K562 (cell line): ENCODE results near the gene NFYC. TPM values are rescaled to one million over a fixed set of nuclear protein-coding genes. Genes with fewer than 3 reads are reported as not detected.

Experiments used
- ATAC-seq: fragments of 200-7000 bp; cut with Tn5 transposase; 3 replicates; pipeline ENCODE4 v1.9.1; 2020; ENCODE audit warnings: moderate library complexity
- BruUV-seq: library from RNA; stranded (reverse); fragments of 400-500 nt; replicated peaks from 2 replicates; lab custom pipeline; 2021; lab: Mats Ljungman, UMichigan
- CTCF ChIA-PET: fragments of 300-600 bp; formaldehyde crosslinking; extraction: SDS; loops from one replicate; lab custom pipeline; 2021; ENCODE audit warnings: low intra/inter-chr PET ratio; lab: Yijun Ruan, JAX
- POLR2A ChIA-PET: fragments of 300-600, 350-650 bp; sonication (Branson Sonifier 250); formaldehyde crosslinking; extraction: SDS; loops from one replicate; lab custom pipeline; 2021; ENCODE audit warnings: antibody characterized with exemption, inconsistent platforms; lab: Yijun Ruan, JAX
- DNase-seq, 4 experiments: peaks; one replicate each; pipeline versions ENCODE4 v3.0.0 to v3.0.0-alpha.2; 2011 to 2018; ENCODE audit warnings: low spot score in 3 of 4, mixed read lengths in 3 of 4; ENCODE audit errors: extremely low read depth in 1 of 4
- FAIRE-seq: peaks from 2 replicates; lab custom pipeline; 2011; peaks lifted over from hg19 to GRCh38; lab: Jason Lieb, UNC
- H2AFZ ChIP-seq: 2 replicates; pipeline ENCODE4 v1.6.0; 2011; ENCODE audit warnings: low read depth, low read length, control low read depth, inconsistent platforms
- H3K27ac ChIP-seq: fragments of 200-600 bp; 3 replicates; pipeline ENCODE4 v1.8.0; 2011; ENCODE audit warnings: low read depth, mild to moderate bottlenecking, control low read depth, inconsistent platforms, low read length, moderate library complexity, mixed read lengths; ENCODE audit errors: extremely low read depth
- H3K27me3 ChIP-seq, 2 experiments: fragments of 300-600 bp in 1 of 2; 2 replicates in 1 of 2; 3 replicates in 1 of 2; pipeline versions ENCODE4 v1.6.0 to v1.8.0; 2011; ENCODE audit warnings: inconsistent platforms in 2 of 2, low read length in 2 of 2, mild to moderate bottlenecking in 1 of 2, mixed read lengths in 1 of 2, moderate library complexity in 1 of 2; ENCODE audit not compliant: control insufficient read depth in 2 of 2, insufficient read depth in 2 of 2
- H3K36me3 ChIP-seq: fragments of 300-600 bp; 3 replicates; pipeline ENCODE4 v1.8.0; 2011; ENCODE audit warnings: mild to moderate bottlenecking, low read length, inconsistent platforms; ENCODE audit not compliant: control insufficient read depth, insufficient read depth
- H3K4me1 ChIP-seq, 2 experiments: fragments of 200-600 bp in 1 of 2; replicated peaks in 1 of 2; 2 replicates in 1 of 2; 3 replicates in 1 of 2; pipeline versions ENCODE4 v1.5.1 to v1.8.0; 2011; ENCODE audit warnings: inconsistent platforms in 2 of 2, low read length in 2 of 2, mild to moderate bottlenecking in 1 of 2, mixed read lengths in 1 of 2, moderate library complexity in 1 of 2; ENCODE audit not compliant: control insufficient read depth in 2 of 2, insufficient read depth in 2 of 2
- H3K4me2 ChIP-seq: 2 replicates; pipeline ENCODE4 v1.6.1; 2011; ENCODE audit warnings: low read length, control low read depth, inconsistent platforms, mixed read lengths; ENCODE audit not compliant: insufficient read depth
- H3K4me3 ChIP-seq: fragments of 200-600 bp; sonication (generic), shearing (Covaris generic); 2 replicates; pipeline ENCODE4 v1.5.1; 2016; ENCODE audit warnings: control low read depth, inconsistent platforms
- H3K79me2 ChIP-seq: fragments of 200-600 bp; 3 replicates; pipeline ENCODE4 v1.8.0; 2011; ENCODE audit warnings: low read length, inconsistent platforms; ENCODE audit not compliant: control insufficient read depth, insufficient read depth
- H3K9ac ChIP-seq, 2 experiments: 2 replicates each; pipeline versions ENCODE4 v1.6.0 to v1.6.1; 2011; ENCODE audit warnings: low read depth in 2 of 2, low read length in 2 of 2, control low read depth in 1 of 2, inconsistent platforms in 1 of 2, mild to moderate bottlenecking in 1 of 2, mixed read lengths in 1 of 2; ENCODE audit not compliant: insufficient read depth in 1 of 2
- H3K9me1 ChIP-seq: one replicate; pipeline ENCODE4 v1.6.0; 2011; ENCODE audit warnings: inconsistent platforms, mild to moderate bottlenecking, low read length, moderate library complexity; ENCODE audit not compliant: control insufficient read depth, insufficient read depth
- H3K9me3 ChIP-seq: replicated peaks from 2 replicates; pipeline ENCODE4 v1.5.1; 2011; ENCODE audit warnings: low read depth, low read length, inconsistent platforms; ENCODE audit not compliant: control insufficient read depth, insufficient read depth
- H4K20me1 ChIP-seq: replicated peaks from 2 replicates; pipeline ENCODE4 v1.6.1; 2011; ENCODE audit warnings: low read length, inconsistent platforms, mixed read lengths; ENCODE audit not compliant: control insufficient read depth, insufficient read depth
- CREM ChIP-seq: IDR thresholded peaks from 2 replicates; pipeline ENCODE4 v1.6.1; 2014; ENCODE audit warnings: antibody characterized with exemption, low read depth
- E2F8 ChIP-seq: fragments of 450-650 bp; IDR thresholded peaks from 2 replicates; pipeline ENCODE4 v1.7.1; 2018; ENCODE audit warnings: mild to moderate bottlenecking, low read depth; ENCODE audit not compliant: partially characterized antibody
- NFXL1 ChIP-seq: fragments of 450-650 bp; formaldehyde crosslinking; IDR thresholded peaks from 2 replicates; pipeline ENCODE4 v1.4.0; 2021; ENCODE audit warnings: mild to moderate bottlenecking
- SNIP1 ChIP-seq: fragments of 450-650 bp; IDR thresholded peaks from 2 replicates; pipeline ENCODE4 v1.7.1; 2017; ENCODE audit warnings: low read depth, mild to moderate bottlenecking
- STAT5B ChIP-seq: fragments of 250-450 bp; sonication (Bioruptor Pico); IDR thresholded peaks from 2 replicates; pipeline ENCODE4 v1.8.0; 2021; ENCODE audit warnings: mild to moderate bottlenecking, inconsistent platforms
- WGBS: fragments of 100-300 bp; shearing (Covaris generic); methylation state at CpG from one replicate; pipeline ENCODE4 v1.1.6; 2016; ENCODE audit warnings: low coverage, mixed read lengths; ENCODE audit not compliant: insufficient coverage; ENCODE audit errors: missing lambda C conversion rate; 5-methylcytosine and 5-hydroxymethylcytosine counted together
- in situ Hi-C: fragments of 300-500 bp; cut with MboI; formaldehyde crosslinking; loops from 4 replicates; pipeline ENCODE4 v1.15.0; 2018; ENCODE audit warnings: inconsistent platforms, mixed read lengths
- intact Hi-C: fragments of 100-400 bp; cut with micrococcal nuclease; formaldehyde crosslinking; loops from 2 replicates; pipeline ENCODE4 v1.14.2; 2022
- polyA plus RNA-seq, 8 experiments: library from polyadenylated mRNA; depleted of rRNA in 4 of 8; stranded (reverse) in 5 of 8; unstranded in 3 of 8; fragments of >200 nt; fragmentation: Nextera tagmentation in 2 of 8; fragmentation: Illumina TruSeq in 1 of 8; extraction: Ambion mirVana in 2 of 8; extraction: Trizol in 1 of 8; gene quantifications; 2 replicates each; pipeline versions ENCODE4 v1.2.1 to v1.2.3, GENCODE V29; 2011 to 2014; ENCODE audit warnings: inconsistent platforms in 1 of 8, missing spikeins in 1 of 8
- total RNA-seq, 7 experiments: library from RNA; depleted of rRNA in 6 of 7; stranded (reverse); fragments of >200 nt in 6 of 7; fragmentation: Illumina TruSeq in 2 of 7; extraction: Trizol in 2 of 7; gene quantifications; 2 replicates each; pipeline versions ENCODE4 v1.2.1 to v1.2.3, GENCODE V29; 2011 to 2021; ENCODE audit warnings: low replicate concordance in 1 of 7
- TF ChIP-seq, protein P1 (sequence below): IDR thresholded peaks from 3 replicates; pipeline ENCODE4 v1.6.1; 2011; ENCODE audit warnings: borderline replicate concordance, mild to moderate bottlenecking, moderate library complexity; ENCODE audit not compliant: insufficient read length; ENCODE audit errors: extremely low read depth

The NFYC gene
- total and polyA plus RNA-seq, 9 of the 15 experiments (the other 6 are each of a cell fraction or from before 2014, with no cell fraction given) = 4.8 to 59.8 (median 41.1) TPM

GRCh38 chr1:40745176-40745575 lies 53.7 kb downstream of the NFYC start:
- Histone ChIP-seq H3K79me2 (peaks cover 21% of the 10 kb centered on the region), H2AFZ (no peak overlapping the region), H3K36me3 (peaks cover 80% of the 10 kb centered on the region), H3K4me2 (no peak overlapping the region), H3K9ac (no peak overlapping the region), H3K27me3 (no peaks in the 10 kb centered on the region), H4K20me1 (0 out of 2 replicates have a peak, but pooled peaks cover 4% of the 10 kb centered on the region), H3K27ac (no peak overlapping the region), H3K4me1 (peaks cover 0 to 3% of the 10 kb centered on the region in 2 experiments; a peak in 2 of 5 replicates), H3K9me1 (no peaks in the 10 kb centered on the region), H3K9me3 (no peaks in the 10 kb centered on the region), H3K4me3 (no peak overlapping the region)
- no TSS peak for BruUV-seq
- in situ Hi-C loops (no loop called here), intact Hi-C loops (no loop called here)
- ATAC-seq = no peak
- ChIA-PET POLR2A (no interaction called here), CTCF (no interaction called here)
- DNase-seq = no peak
- FAIRE-seq = no peak
- TF ChIP-seq STAT5B (CRISPR knock-in tag) (no peak), E2F8 (no peak), SNIP1 (no peak), NFXL1 (CRISPR knock-in tag) (no peak), CREM (no peak)
- TF ChIP-seq, protein P1, sequence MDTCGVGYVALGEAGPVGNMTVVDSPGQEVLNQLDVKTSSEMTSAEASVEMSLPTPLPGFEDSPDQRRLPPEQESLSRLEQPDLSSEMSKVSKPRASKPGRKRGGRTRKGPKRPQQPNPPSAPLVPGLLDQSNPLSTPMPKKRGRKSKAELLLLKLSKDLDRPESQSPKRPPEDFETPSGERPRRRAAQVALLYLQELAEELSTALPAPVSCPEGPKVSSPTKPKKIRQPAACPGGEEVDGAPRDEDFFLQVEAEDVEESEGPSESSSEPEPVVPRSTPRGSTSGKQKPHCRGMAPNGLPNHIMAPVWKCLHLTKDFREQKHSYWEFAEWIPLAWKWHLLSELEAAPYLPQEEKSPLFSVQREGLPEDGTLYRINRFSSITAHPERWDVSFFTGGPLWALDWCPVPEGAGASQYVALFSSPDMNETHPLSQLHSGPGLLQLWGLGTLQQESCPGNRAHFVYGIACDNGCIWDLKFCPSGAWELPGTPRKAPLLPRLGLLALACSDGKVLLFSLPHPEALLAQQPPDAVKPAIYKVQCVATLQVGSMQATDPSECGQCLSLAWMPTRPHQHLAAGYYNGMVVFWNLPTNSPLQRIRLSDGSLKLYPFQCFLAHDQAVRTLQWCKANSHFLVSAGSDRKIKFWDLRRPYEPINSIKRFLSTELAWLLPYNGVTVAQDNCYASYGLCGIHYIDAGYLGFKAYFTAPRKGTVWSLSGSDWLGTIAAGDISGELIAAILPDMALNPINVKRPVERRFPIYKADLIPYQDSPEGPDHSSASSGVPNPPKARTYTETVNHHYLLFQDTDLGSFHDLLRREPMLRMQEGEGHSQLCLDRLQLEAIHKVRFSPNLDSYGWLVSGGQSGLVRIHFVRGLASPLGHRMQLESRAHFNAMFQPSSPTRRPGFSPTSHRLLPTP = no peak
- WGBS = 59% methylated on average over 1 of the region's 1 CpG
